NCI-H2107 treated with DMSO at 0.1 percent for 48 hours (cell line): Measurements from ENCODE around the gene EARS2.
"Not testable (repeated sequence)": the region's sequence is repeated elsewhere in the genome, so short reads cannot be mapped to it uniquely, and the experiment has no call there.

ENCODE experiments used
- DNase-seq: peaks from one replicate; lab custom pipeline; 2025; ENCODE audit not compliant: unreplicated experiment; lab: John Stamatoyannopoulos, UW

Gene EARS2

DNA sequence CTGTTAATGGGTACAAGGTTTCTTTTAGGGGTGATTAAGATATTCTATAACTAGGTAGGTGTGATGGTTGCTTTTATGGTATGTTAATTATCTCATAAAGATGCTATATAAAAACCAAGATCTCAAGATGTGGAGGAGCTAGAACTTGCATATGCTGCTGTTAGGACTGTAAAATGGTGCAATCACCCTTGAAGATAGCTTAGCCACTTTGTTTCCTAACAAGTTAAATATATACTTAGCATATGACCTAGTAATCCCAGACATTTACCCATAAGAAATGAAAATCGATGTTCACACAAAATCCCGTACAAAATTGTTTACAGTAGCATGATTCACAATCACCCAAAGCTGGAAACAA is 71.9 kb downstream of the EARS2 start:
- DNase-seq: no peak

DNA sequence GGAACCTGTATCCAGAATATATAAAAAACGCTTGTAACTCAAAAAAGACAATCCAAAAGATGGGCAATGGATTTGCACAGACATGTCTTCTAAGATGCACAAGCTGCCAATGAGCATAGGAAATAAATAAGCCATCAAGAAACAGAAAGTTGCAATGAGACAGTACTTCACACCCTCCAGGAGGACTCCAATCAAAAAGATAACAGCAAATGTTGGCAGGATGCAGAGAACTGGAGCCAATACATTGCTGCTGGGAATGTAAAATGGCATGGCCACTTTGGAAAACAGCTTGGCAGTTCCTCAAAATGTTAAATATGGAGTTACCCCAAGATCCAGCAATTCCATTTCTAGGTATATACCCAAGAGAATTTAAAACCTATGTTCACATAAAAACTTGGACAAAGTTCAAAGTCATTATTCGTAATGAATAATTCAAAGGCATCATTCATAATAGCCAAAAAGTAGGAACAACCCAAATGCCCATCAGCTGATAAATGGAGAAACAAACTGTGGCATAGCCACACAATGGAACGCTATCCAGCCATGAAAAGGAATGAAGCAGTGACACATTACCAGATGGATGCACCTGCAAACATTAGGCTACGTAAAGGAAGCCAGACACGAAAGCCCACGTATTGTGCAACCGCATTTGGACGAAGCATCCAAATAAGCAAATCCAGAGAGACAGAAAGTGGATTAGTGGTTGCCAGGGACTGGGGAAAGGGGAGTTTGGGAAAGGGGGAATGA is 72.5 kb downstream of the EARS2 start:
- DNase-seq: no peak

DNA sequence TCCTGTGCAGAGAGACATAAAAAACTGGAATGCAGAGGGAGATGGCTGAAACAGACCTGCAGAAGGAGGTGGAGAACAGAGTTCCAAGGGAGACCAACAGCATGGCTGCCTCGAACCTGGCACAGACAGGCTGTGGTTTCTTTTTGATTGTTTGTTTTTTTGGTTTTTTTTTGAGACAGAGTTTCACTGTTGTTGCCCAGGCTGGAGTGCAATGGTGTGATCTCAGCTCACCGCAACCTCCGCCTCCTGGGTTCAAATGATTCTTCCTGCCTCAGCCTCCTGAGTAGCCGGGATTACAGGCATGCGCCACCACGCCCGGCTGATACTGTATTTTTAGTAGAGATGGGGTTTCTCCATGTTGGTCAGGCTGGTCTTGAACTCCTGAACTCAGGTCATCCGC is 73.7 kb downstream of the EARS2 start:
- not testable (repeated sequence) for DNase-seq

DNA sequence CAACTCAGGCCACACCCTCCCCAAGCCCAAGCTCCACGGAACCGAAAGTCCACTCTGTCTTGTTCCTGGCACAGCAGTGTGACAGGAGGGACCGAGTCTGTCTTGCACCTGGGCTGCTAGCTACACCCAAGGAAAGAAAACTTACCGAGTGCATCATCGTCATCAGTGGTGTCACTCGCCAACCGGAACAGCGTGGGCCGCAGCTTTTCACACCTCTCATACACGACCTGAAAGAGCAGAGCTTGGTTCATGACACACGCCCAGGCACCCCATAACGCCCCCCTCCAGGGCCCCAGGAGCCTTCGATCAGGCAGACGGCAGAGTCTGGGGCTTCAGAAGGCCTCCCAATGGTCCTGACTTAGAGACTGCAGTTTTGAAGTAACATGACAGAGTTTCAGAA is 74.4 kb downstream of the EARS2 start:
- no peak for DNase-seq

DNA sequence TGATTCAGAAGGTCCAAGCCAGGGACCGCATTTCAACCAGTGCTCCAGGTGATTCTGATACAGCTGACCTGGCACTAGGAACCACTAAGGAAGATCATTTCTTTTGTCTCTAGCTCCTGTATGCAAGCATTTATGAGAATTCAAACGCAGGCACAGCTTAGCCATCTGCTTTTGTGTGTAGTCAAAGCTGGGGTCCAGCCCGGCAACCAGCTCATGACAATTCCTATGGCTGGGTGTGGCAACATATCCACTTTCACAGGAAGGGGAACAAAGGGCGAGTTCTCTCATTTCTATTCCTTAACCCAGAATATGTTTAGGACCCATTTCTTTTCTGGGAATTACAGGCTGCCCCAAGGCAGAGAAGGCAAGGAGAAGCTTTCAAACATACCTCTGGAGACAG is 76.9 kb downstream of the EARS2 start:
- DNase-seq: no peak

DNA sequence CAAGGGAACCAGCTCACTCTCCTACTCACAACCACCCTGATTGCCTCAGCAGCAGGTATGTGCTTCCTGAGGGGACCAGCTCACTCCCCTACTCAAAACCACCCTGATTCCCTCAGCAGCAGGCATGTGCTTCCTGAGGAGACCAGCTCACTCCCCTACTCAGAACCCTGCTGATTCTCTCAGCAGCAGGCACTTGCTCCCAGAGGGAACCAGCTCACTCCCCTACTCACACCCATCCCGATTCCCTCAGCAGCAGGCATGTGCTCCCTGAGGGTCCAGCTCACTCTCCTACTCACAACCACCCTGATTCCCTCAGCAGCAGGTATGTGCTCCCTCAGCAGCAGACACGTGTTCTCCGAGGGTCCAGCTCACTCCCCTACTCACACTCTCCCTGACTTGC is 78.0 kb downstream of the EARS2 start:
- no peak for DNase-seq

DNA sequence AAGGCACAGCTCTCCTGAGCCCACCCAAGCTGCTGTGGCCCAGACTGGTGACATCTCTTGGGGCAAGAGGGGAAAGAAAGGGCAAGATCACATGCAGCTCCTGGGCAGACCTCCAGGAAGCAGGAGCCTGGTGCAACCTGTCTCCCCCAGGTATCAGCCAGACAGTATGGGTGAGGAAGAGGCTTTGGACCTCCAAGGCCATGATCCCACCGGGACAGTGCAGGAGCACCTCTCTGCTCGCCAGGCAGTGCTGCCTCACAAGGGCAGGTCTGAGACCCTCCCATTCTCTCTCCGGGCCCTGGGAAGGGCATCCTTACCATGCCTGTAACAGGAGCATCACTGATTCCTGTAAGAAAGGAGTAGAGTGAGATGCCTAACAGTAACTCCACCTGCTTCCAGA is 78.6 kb downstream of the EARS2 start:
- no peak for DNase-seq

DNA sequence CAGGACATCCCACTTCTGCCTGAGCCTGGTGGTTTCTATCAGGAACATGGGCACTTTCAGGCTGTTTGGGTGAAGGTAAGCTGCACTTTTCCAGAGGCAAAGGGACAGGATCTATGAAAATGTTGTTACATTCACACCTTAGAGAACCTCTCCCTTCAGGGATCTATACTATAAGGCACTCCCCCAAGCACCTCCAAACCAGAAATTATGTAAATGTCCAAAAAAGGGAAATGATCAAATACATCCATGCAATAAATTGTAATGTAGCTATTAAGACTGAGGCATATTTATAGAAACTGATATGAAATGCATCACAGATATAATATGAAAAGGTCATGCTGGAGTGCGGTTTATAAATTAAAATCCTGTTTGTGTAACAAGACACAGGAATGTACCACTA is 80.9 kb downstream of the EARS2 start:
- no peak for DNase-seq
